Esophagus muscularis mucosa (tissue), 4 donors: ENCODE results near the gene DENND1C. TPM values are rescaled to one million over a fixed set of nuclear protein-coding genes. Genes with fewer than 3 reads are reported as not detected.

Experiments
- DNase-seq: peaks from one replicate; pipeline ENCODE4 v3.0.0-alpha.2; 2017; ENCODE audit errors: extremely low spot score
- H3K27ac ChIP-seq, 4 donors: fragments of 200-600 bp; sonication (generic); replicated peaks in 1 of 4; 1 replicate in 3 of 4; 2 replicates in 1 of 4; pipeline ENCODE4 v1.5.1; 2016 to 2019; ENCODE audit warnings: mild to moderate bottlenecking in 1 of 4
- H3K27me3 ChIP-seq, 4 donors: fragments of 200-600 bp; sonication (generic); one replicate each; pipeline versions ENCODE4 v1.5.1 to v1.6.0; 2016 to 2019
- H3K36me3 ChIP-seq, 4 donors: fragments of 200-600 bp; sonication (generic); one replicate each; pipeline ENCODE4 v1.5.1; 2016 to 2019
- H3K4me1 ChIP-seq, 4 donors: fragments of 200-600 bp; sonication (generic); one replicate each; pipeline ENCODE4 v1.5.1; 2016 to 2019
- H3K4me3 ChIP-seq, 4 donors: fragments of 200-600 bp; sonication (generic); 1 replicate in 2 of 4; 2 replicates in 2 of 4; pipeline ENCODE4 v1.5.1; 2016 to 2019; ENCODE audit warnings: mild to moderate bottlenecking in 4 of 4, moderate library complexity in 1 of 4
- H3K9me3 ChIP-seq, 4 donors: fragments of 200-600 bp; sonication (generic); 1 replicate in 3 of 4; 2 replicates in 1 of 4; pipeline ENCODE4 v1.5.1; 2016 to 2019
- EP300 ChIP-seq: sonication (generic); formaldehyde crosslinking; IDR thresholded peaks from one replicate; pipeline ENCODE4 v1.6.1; 2017; ENCODE audit warnings: antibody characterized with exemption
- POLR2A ChIP-seq: fragments of 450-650 bp; IDR thresholded peaks from one replicate; pipeline ENCODE4 v1.6.1; 2017; ENCODE audit warnings: antibody characterized with exemption, moderate library complexity, mild to moderate bottlenecking, low read depth
- POLR2AphosphoS5 ChIP-seq, 2 donors: sonication (generic); formaldehyde crosslinking; IDR thresholded peaks; one replicate each; pipeline ENCODE4 v1.6.1; 2017; ENCODE audit warnings: antibody characterized with exemption in 2 of 2
- WGBS: methylation state at CpG from one replicate; pipeline ENCODE4 v1.1.5; 2018; 5-methylcytosine and 5-hydroxymethylcytosine counted together
- intact Hi-C: fragments of 100-400 bp; cut with DNase I; formaldehyde crosslinking; loops from one replicate; pipeline ENCODE4 v1.15.1; 2023
- total RNA-seq, 4 donors: library from RNA; depleted of rRNA; stranded (reverse); fragments of >200 nt; gene quantifications; one replicate each; pipeline versions ENCODE4 v1.1.0 to v1.2.1, GENCODE V29; 2016
- TF ChIP-seq, protein P1 (sequence below), 3 experiments: fragments of 200-600 bp in 2 of 3; fragments of 450-650 bp in 1 of 3; sonication (generic) in 2 of 3; IDR thresholded peaks; one replicate each; pipeline ENCODE4 v1.5.1; 2017 to 2019; ENCODE audit warnings: antibody characterized with exemption in 3 of 3, mild to moderate bottlenecking in 2 of 3, moderate library complexity in 1 of 3

Gene DENND1C
- total RNA-seq, 4 donors from 2014 or later: 0.13 to 2.8 (median 1.1) TPM

DNA sequence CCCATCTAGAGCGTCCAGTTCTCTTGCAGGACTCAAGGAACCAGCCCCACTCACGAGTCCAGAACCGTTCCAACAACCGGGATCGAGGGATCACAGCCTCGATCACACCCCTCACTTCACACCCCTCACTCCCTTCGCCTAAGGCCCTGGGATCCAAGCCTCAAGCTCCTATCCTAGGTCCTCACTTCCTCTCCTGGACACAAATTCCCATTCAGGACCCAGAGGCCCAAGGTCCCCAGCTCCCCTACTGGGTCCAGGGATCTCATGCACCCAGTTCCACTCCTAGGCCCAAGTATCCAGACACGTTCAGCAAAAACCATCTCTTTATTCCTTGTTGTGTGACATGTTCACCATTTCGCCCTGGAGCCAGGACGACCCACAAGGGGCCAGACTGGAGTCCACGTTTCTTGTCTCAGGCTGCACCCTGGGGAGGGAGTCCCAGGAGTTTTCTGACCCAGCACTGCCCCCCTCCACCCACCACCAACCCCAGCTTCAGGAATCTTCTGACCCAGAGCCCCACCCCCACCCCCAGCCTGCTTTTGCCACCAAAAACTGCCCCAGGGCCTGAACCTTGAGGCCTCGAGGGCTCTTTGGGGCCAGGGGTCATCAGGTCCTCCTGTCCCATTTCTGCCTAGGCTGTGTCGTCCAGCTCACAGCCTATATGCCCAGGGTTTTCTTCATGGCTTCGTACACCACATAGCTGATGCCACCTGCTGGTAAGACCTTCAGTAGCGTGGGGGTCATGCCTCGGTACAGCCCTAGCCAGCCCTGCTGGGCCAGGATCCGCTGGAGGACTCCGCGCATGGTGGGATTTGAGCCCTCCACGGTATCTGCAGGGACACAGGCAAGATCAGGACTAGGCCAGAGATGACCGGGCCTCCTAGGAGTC, 55.6 kb downstream of the DENND1C start:
- Histone ChIP-seq H3K4me1 (peaks cover 28 to 38% (median 36%) of the 10 kb centered on the region in 4 donors), H3K36me3 (peaks cover 0 to 17% (median 12%) of the 10 kb centered on the region in 4 donors), H3K9me3 (no peaks in the 10 kb centered on the region), H3K27ac (peak overlapping the region; percentile 84 to 94 (median 90)), H3K4me3 (peak overlapping the region; percentile 28 to 82 (median 44)), H3K27me3 (no peaks in the 10 kb centered on the region)
- 94% methylated on average over 21 of the region's 21 CpGs for WGBS
- no peak for DNase-seq
- intact Hi-C loops: no loop called here
- TF ChIP-seq EP300 (no peak), POLR2AphosphoS5 (IDR thresholded peaks at IDR 0.05) (no peak), POLR2A (no peak)
- TF ChIP-seq, protein P1, sequence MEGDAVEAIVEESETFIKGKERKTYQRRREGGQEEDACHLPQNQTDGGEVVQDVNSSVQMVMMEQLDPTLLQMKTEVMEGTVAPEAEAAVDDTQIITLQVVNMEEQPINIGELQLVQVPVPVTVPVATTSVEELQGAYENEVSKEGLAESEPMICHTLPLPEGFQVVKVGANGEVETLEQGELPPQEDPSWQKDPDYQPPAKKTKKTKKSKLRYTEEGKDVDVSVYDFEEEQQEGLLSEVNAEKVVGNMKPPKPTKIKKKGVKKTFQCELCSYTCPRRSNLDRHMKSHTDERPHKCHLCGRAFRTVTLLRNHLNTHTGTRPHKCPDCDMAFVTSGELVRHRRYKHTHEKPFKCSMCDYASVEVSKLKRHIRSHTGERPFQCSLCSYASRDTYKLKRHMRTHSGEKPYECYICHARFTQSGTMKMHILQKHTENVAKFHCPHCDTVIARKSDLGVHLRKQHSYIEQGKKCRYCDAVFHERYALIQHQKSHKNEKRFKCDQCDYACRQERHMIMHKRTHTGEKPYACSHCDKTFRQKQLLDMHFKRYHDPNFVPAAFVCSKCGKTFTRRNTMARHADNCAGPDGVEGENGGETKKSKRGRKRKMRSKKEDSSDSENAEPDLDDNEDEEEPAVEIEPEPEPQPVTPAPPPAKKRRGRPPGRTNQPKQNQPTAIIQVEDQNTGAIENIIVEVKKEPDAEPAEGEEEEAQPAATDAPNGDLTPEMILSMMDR (IDR thresholded peaks at IDR 0.05): no peak

DNA sequence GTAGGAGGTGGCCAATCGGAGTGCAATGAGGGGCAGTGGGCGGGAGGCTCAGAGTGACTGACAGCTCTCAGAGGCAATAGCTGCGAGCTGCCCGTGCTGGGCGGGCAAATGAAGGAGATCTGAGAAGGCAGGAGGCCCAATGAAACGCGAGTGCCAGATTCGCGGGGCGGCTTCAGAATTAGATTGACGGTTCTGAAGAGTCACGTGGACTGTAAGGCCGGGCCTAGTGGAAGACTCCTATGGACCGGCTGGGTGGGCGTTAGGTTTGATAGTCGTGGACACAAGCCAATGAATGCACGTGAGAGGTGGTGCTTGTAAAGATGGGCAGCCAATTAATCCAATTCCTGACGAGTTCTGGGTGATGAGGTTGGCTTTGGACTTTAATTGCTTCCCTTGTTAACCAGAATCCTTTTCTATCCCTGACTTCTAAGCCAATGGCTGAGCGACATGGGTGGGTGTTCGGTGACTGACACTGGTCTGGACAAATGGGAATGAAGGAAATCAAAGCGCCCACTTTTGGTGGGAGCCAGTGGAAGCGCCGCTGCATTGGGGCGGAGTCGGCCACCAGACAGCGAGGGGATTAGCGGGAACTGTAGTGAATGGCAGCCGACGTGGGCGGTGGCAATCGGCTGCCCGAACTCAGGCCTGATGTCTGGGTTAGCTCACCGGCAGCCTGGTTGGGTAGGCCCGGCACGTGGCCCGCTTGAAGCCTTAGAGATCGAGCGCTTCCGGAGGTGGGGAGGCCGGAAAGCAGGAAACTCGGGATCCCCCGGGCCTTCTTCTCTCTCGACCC, 56.5 kb downstream of the DENND1C start:
- intact Hi-C loops: no loop called here
- Histone ChIP-seq H3K27me3 (no peaks in the 10 kb centered on the region), H3K36me3 (peaks cover 0 to 26% (median 21%) of the 10 kb centered on the region in 4 donors), H3K9me3 (no peaks in the 10 kb centered on the region), H3K4me3 (peak overlapping the region; percentile 76 to 87 (median 84)), H3K27ac (peak overlapping the region; percentile 84 to 94 (median 90)), H3K4me1 (peaks cover 28 to 45% (median 42%) of the 10 kb centered on the region in 4 donors)
- DNase-seq: peak; percentile 100
- TF ChIP-seq POLR2A: no peak
- peak; percentile 57 to 64 for TF ChIP-seq POLR2AphosphoS5 (IDR thresholded peaks at IDR 0.05)
- TF ChIP-seq, protein P1 (IDR thresholded peaks at IDR 0.05): peak in 1 of 3 experiments; percentile 6
- TF ChIP-seq EP300: no peak
- WGBS: 6% methylated on average over 42 of the region's 43 CpGs

DNA sequence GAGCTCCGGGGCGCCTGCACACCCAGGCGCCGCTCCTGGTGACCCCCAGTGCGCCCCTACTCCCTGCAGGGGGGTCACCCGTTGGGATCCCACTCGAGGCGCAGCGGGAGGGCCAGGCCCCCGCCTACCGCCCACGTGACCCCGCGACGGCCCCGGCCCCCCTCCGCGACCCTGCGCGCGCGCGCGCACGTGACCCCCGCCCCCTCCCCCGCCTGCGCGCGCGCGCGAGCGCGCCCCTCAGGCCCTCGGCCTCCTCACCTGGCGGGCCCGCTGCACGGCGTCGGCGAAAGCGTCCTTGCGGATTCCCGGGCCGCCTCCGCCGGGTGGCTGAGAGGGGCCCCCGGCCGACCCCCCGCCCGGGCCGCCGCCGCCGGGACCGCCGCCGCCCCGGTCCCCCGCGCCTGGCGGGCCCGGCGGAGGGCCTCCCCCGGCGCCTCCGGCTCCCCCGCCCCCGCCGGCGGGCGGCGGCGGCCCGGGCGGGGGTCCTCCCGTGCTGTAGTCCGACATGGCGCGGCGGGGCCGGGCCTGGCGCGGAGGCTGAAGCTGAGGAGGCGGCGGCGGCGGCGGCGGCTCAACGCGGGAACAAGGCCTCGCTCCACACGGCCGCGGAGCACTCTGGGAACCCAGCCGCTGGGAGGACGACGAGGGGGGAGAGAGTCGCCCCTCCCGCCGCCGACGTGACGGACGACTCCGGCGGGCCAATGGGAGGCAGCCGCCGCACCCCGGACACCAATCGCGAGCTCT, 57.2 kb downstream of the DENND1C start, which contains the start of gene KHSRP:
TSS of gene KHSRP (minus strand) at position 617 of the 744 bp plus-strand sequence. CDS start at position 507, 110 bp downstream.
- peak within 1 kb of the TSS; percentile 84 to 94 (median 90) for H3K27ac ChIP-seq
- no peaks in the 10 kb centered on the region for H3K9me3 ChIP-seq
- no peak for DNase-seq
- H3K36me3 ChIP-seq: peaks cover 7 to 33% (median 28%) of the 10 kb centered on the region in 4 donors
- peaks cover 28 to 48% (median 42%) of the 10 kb centered on the region in 4 donors for H3K4me1 ChIP-seq
- intact Hi-C loops: no loop called here
- no peaks in the 10 kb centered on the region for H3K27me3 ChIP-seq
- peak within 1 kb of the TSS; percentile 76 to 87 (median 84) for H3K4me3 ChIP-seq
- WGBS: 1% methylated on average over 62 of the region's 114 CpGs
- TF ChIP-seq EP300: no peak
- TF ChIP-seq, protein P1 (IDR thresholded peaks at IDR 0.05): peak in 1 of 3 experiments; percentile 27
- peak; percentile 87 to 94 for TF ChIP-seq POLR2AphosphoS5 (IDR thresholded peaks at IDR 0.05)
- no peak for TF ChIP-seq POLR2A

DNA sequence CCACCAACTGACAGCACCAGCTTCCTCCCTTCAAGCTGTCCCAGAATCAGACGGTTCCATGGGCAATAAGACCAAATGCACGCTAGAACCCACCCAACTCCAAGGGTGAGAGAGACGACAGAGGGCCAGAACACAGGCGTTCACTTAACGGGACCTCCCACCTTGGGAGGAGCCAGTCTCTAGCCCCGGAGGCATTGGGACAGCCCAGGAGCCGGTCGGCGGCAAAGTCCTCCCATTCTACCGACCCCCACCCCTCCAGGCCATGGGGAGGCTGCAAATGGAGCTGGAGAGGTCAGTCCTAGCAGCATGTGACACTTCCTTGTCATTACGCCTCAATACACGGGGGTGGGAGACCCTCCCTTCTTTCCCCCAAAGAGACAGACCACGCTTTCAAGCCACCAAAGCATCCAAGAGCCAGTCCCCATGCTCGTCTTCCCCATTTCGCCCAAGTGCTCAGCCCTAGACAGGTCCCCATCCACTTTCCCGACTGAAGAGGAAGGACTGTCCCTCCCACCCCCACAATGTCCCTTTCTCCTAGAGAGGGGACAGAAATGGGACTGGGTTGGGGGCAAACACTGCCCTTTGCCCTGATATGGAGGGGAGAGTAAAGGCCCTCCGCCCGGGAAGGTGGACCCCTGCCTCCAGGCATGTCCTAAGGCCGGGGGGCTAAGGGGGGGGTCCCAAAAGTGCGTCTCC, 57.9 kb downstream of the DENND1C start:
- intact Hi-C loops: no loop called here
- no peak for TF ChIP-seq POLR2AphosphoS5 (IDR thresholded peaks at IDR 0.05)
- TF ChIP-seq POLR2A: no peak
- no peak for TF ChIP-seq EP300
- TF ChIP-seq, protein P1 (IDR thresholded peaks at IDR 0.05): no peak

More for the DNA sequence above, 57.9 kb downstream of the DENND1C start:
- H3K4me1 ChIP-seq: peaks cover 28 to 48% (median 42%) of the 10 kb centered on the region in 4 donors
- H3K27me3 ChIP-seq: no peaks in the 10 kb centered on the region
- H3K27ac ChIP-seq: peak overlapping the region; percentile 76 to 80 (median 79)
- DNase-seq: no peak
- WGBS: 3% methylated on average over 15 of the region's 20 CpGs
- H3K9me3 ChIP-seq: no peaks in the 10 kb centered on the region
- H3K4me3 ChIP-seq: peak overlapping the region; percentile 76 to 87 (median 84)
- H3K36me3 ChIP-seq: peaks cover 15 to 40% (median 35%) of the 10 kb centered on the region in 4 donors
